GM12878 (cell line): ENCODE results near the gene FDPS. TPM values are rescaled to one million over a fixed set of nuclear protein-coding genes. Genes with fewer than 3 reads are reported as not detected.
A peak's percentile ranks its signal among the peaks of the same experiment; 100 is the strongest.

Experiments used
- EED ChIP-seq: sonication (generic); IDR thresholded peaks from 2 replicates; pipeline ENCODE4 v1.6.1; 2016; ENCODE audit warnings: antibody characterized with exemption, low read depth
- ELK1 ChIP-seq: IDR thresholded peaks from 2 replicates; pipeline ENCODE4 v1.6.1; 2012; ENCODE audit warnings: low read depth, low read length, improper control_type of control experiment
- GABPA ChIP-seq: IDR thresholded peaks from 2 replicates; pipeline ENCODE4 v1.6.1; 2014; ENCODE audit warnings: antibody characterized with exemption, low read depth, mild to moderate bottlenecking, inconsistent platforms
- GATAD2B ChIP-seq: fragments of 450-650 bp; conservative IDR thresholded peaks from 2 replicates; pipeline ENCODE4 v1.6.1; 2017; ENCODE audit warnings: low read depth, mild to moderate bottlenecking, moderate library complexity
- HCFC1 ChIP-seq: fragments of 150-350 bp; IDR thresholded peaks from 2 replicates; pipeline ENCODE4 v1.6.1; 2014; ENCODE audit warnings: low read length
- KLF5 ChIP-seq: fragments of 450-650 bp; IDR thresholded peaks from 2 replicates; pipeline ENCODE4 v1.6.1; 2014; ENCODE audit warnings: mild to moderate bottlenecking; ENCODE audit not compliant: partially characterized antibody
- MEF2B ChIP-seq: fragments of 450-650 bp; IDR thresholded peaks from 2 replicates; pipeline ENCODE4 v1.6.1; 2018; ENCODE audit warnings: mild to moderate bottlenecking, moderate library complexity; ENCODE audit not compliant: partially characterized antibody, poor library complexity, severe bottlenecking
- MYB ChIP-seq: fragments of 150-350 bp; IDR thresholded peaks from 2 replicates; pipeline ENCODE4 v1.6.1; 2014; ENCODE audit warnings: mild to moderate bottlenecking, low read depth, low read length, borderline replicate concordance
- NFXL1 ChIP-seq: fragments of 450-650 bp; IDR thresholded peaks from 2 replicates; pipeline ENCODE4 v1.6.1; 2017; ENCODE audit warnings: antibody characterized with exemption, mild to moderate bottlenecking, borderline replicate concordance
- POU2F2 ChIP-seq: IDR thresholded peaks from 3 replicates; pipeline ENCODE4 v1.6.1; 2011; ENCODE audit warnings: low read depth, mild to moderate bottlenecking, low read length, borderline replicate concordance
- RAD21 ChIP-seq: IDR thresholded peaks from 2 replicates; pipeline ENCODE4 v1.6.1; 2011; ENCODE audit warnings: mild to moderate bottlenecking, low read depth, low read length, moderate library complexity; ENCODE audit not compliant: insufficient read depth
- RCOR1 ChIP-seq: conservative IDR thresholded peaks from 2 replicates; pipeline ENCODE4 v1.6.1; 2012; ENCODE audit warnings: low read depth, low read length, improper control_type of control experiment
- RELB ChIP-seq: fragments of 450-650 bp; IDR thresholded peaks from 2 replicates; pipeline ENCODE4 v1.6.1; 2017; ENCODE audit warnings: low read depth, mild to moderate bottlenecking, moderate library complexity
- RFX5 ChIP-seq: IDR thresholded peaks from 2 replicates; pipeline ENCODE4 v1.6.1; 2011; ENCODE audit warnings: low read depth, low read length, improper control_type of control experiment
- TAF1 ChIP-seq: IDR thresholded peaks from 2 replicates; pipeline ENCODE4 v1.6.1; 2011; ENCODE audit warnings: mild to moderate bottlenecking, low read depth, low read length, borderline replicate concordance
- TCF7 ChIP-seq: IDR thresholded peaks from 2 replicates; pipeline ENCODE4 v1.6.1; 2014; ENCODE audit warnings: antibody characterized with exemption, borderline replicate concordance
- ZBED1 ChIP-seq: IDR thresholded peaks from 2 replicates; pipeline ENCODE4 v1.6.1; 2016; ENCODE audit warnings: borderline replicate concordance
- ZNF384 ChIP-seq: IDR thresholded peaks from 2 replicates; pipeline ENCODE4 v1.6.1; 2012; ENCODE audit warnings: low read depth, mild to moderate bottlenecking, low read length, improper control_type of control experiment, borderline replicate concordance
- ZNF687 ChIP-seq: fragments of 450-650 bp; IDR thresholded peaks from 2 replicates; pipeline ENCODE4 v1.6.1; 2017; ENCODE audit warnings: mild to moderate bottlenecking, moderate library complexity
- polyA plus RNA-seq, 11 experiments: library from polyadenylated mRNA; depleted of rRNA in 4 of 11; unstranded in 6 of 11; stranded (reverse) in 5 of 11; fragments of >200 nt; fragmentation: Nextera tagmentation in 4 of 11; fragmentation: Illumina TruSeq in 1 of 11; extraction: Ambion mirVana in 4 of 11; extraction: Trizol in 1 of 11; gene quantifications; 1 replicate in 1 of 11; 2 replicates in 10 of 11; pipeline versions ENCODE4 v1.2.1 to v1.2.3, GENCODE V29; 2011 to 2016; ENCODE audit warnings: inconsistent platforms in 2 of 11, missing spikeins in 2 of 11, low read depth in 1 of 11
- total RNA-seq, 4 experiments: library from RNA; depleted of rRNA in 3 of 4; stranded (reverse); fragments of >200 nt in 3 of 4; fragmentation: Illumina TruSeq in 1 of 4; extraction: Trizol in 1 of 4; gene quantifications; 2 replicates each; pipeline versions ENCODE4 v1.2.1 to v1.2.3, GENCODE V29; 2013 to 2021

FDPS gene
- total and polyA plus RNA-seq, 10 of the 15 experiments (the other 5 are each of a cell fraction or from before 2014, with no cell fraction given), result 405 to 1,156 (median 487) TPM

- TF ChIP-seq ZNF687, result peak; percentile 91
- TF ChIP-seq ZNF384, result peak; percentile 14; the same call in 1 of the 2 replicates
- TF ChIP-seq RCOR1, result no peak
- TF ChIP-seq MEF2B, result peak; percentile 59
- no peak for TF ChIP-seq KLF5
- TF ChIP-seq GABPA, result no peak
- TF ChIP-seq NFXL1, result no peak
- peak; percentile 47; the same call in 1 of the 3 replicates for TF ChIP-seq POU2F2
- TF ChIP-seq HCFC1, result peak; percentile 57
- 0 out of 2 replicates have a peak, but pooled peaks have one; percentile 15 for TF ChIP-seq RFX5
- TF ChIP-seq ZBED1, result no peak
- peak; percentile 36; the same call in 1 of the 2 replicates for TF ChIP-seq TAF1
- TF ChIP-seq MYB, result no peak
- no peak for TF ChIP-seq TCF7
- peak; percentile 72; the same call in 1 of the 2 replicates for TF ChIP-seq ELK1
- TF ChIP-seq RELB, result peak; percentile 52; the same call in 1 of the 2 replicates
- TF ChIP-seq GATAD2B, result 0 out of 2 replicates have a peak, but pooled peaks have one; percentile 62
- TF ChIP-seq EED, result peak; percentile 30; the same call in 1 of the 2 replicates
- no peak for TF ChIP-seq RAD21
Measured at GRCh38 chr1:155273343-155274245, 35.1 kb upstream of the FDPS start, which contains the start of gene CLK2 (continued).
